Endometrium (tissue), 2 donors: Measurements from ENCODE around the gene RBMS1.

ENCODE experiments used
- FAIRE-seq: peaks from 2 replicates; lab custom pipeline; 2012; peaks lifted over from hg19 to GRCh38; lab: Jason Lieb, UNC
- donor health status: control.
- donor health status: control.

Gene RBMS1

DNA sequence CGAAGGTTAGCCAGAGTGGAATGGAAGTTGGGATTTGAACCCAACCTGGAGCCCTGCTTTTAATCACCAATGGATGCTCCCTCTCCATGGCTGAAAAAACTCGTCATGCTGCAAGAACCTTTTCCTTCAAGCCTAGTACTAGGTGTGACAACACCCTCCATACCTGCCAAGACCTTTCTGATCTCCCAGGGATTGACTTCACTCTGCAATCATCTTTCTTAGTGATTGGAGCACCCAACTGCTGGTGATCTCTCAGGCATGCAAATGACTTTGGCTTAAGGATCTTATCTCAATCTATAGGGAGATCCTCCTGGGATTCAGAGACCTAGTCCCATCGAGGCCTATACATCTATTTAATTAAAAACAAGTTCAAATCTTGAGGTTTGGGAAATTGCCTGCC, 270.0 kb downstream of the RBMS1 start:
- FAIRE-seq, result no peak

DNA sequence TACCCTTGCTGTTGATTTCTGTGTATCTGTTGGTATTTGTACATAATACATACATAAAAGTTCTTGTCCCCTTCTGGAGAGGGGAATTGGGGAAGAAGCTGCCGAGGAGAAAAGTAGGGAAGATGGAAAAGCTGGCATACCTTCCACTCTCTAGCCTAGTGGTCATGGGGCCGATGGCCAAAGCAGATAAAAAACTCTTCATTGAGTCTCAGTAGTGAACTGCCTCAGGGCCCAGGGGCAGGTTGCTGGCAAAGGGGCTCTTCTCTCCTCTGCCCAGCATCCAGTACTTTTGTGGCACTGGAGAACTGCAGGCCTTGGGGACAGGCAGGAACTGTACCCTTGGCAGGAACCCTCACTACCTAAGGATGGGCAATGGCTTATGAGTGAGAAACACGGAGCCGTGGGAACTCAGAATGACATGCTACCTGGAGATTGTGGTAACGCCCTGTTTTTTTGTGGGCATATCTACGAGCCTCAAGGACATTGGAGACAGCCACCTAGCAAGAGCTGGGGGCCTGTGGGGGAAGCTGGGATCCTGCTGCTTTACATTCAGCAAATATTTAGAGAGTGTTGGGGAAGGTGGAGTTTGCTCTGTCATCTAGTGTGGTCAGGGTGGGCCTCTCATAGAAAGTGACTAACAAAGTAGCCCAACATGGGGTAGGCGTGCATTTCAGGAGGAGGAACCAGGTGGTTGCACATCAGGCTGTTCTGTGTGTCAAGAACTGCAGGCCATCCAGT, 270.9 kb downstream of the RBMS1 start:
- no peak for FAIRE-seq
